Aorta (tissue), 5 donors: ENCODE results near the gene PLD2. TPM values are rescaled to one million over a fixed set of nuclear protein-coding genes. Genes with fewer than 3 reads are reported as not detected.

Experiments used
- ATAC-seq: fragments of 200-7000 bp; cut with Tn5 transposase; one replicate; pipeline ENCODE4 v1.9.1; 2022; ENCODE audit warnings: moderate library complexity; ENCODE audit not compliant: low FRiP score
- DNase-seq, 2 donors: peaks; one replicate each; pipeline ENCODE4 v3.0.0-alpha.2; 2020
- H3K27ac ChIP-seq, 2 donors: one replicate each; pipeline ENCODE4 v1.5.1; 2013; ENCODE audit warnings: low read length in 2 of 2, mild to moderate bottlenecking in 2 of 2, moderate library complexity in 2 of 2, control low read depth in 1 of 2, inconsistent platforms in 1 of 2, low read depth in 1 of 2
- H3K27me3 ChIP-seq, 2 donors: one replicate each; pipeline ENCODE4 v1.6.1; 2013; ENCODE audit warnings: control low read depth in 1 of 2, low read length in 1 of 2, mild to moderate bottlenecking in 1 of 2, moderate library complexity in 1 of 2; ENCODE audit not compliant: insufficient read depth in 2 of 2, control insufficient read depth in 1 of 2
- H3K36me3 ChIP-seq, 2 donors: one replicate each; pipeline ENCODE4 v1.6.1; 2013; ENCODE audit warnings: control low read depth in 1 of 2, low read length in 1 of 2, mild to moderate bottlenecking in 1 of 2; ENCODE audit not compliant: insufficient read depth in 2 of 2, control insufficient read depth in 1 of 2
- H3K4me1 ChIP-seq, 2 donors: one replicate each; pipeline ENCODE4 v1.6.1; 2013; ENCODE audit warnings: low read length in 2 of 2, control low read depth in 1 of 2, mild to moderate bottlenecking in 1 of 2, moderate library complexity in 1 of 2; ENCODE audit not compliant: insufficient read depth in 2 of 2, control insufficient read depth in 1 of 2
- H3K4me3 ChIP-seq, 2 donors: one replicate each; pipeline ENCODE4 v1.5.1; 2013; ENCODE audit warnings: low read length in 2 of 2, control low read depth in 1 of 2, mild to moderate bottlenecking in 1 of 2
- H3K9me3 ChIP-seq: one replicate; pipeline ENCODE4 v1.6.1; 2013; ENCODE audit warnings: mild to moderate bottlenecking, low read length; ENCODE audit not compliant: control insufficient read depth
- WGBS, 2 donors: extraction: QIAGEN DNeasy Blood & Tissue Kit; methylation state at CpG; one replicate each; pipeline ENCODE4 v1.1.7; 2013; 5-methylcytosine and 5-hydroxymethylcytosine counted together
- intact Hi-C, 2 donors: fragments of 100-400 bp; cut with DNase I; formaldehyde crosslinking; loops; one replicate each; pipeline versions ENCODE4 v1.14.2 to v1.15.0; 2022
- polyA plus RNA-seq, 2 donors: library from polyadenylated mRNA; stranded (reverse); fragments of 200-250 nt; gene quantifications; one replicate each; pipeline ENCODE4 v1.2.3, GENCODE V29; 2013
- total RNA-seq, 2 donors: library from RNA; stranded (reverse); fragmentation: NEBNext Ultra II Directional; extraction: Animal tissue kit (Norgen Biotek cat#: 25700); gene quantifications; one replicate each; pipeline ENCODE4 v1.2.1, GENCODE V29; 2021
- donor health status: healthy with polysubstance abuse.
- donor health status: Bipolar disorder and iron deficiency.
- donor health status: DM: no; HTN: no; CAD: no.
- donor health status: DM: no; HTN: no; CAD: no.
- donor health status: DM: yes; HTN: yes; CAD: no.

The PLD2 gene
- total and polyA plus RNA-seq, 4 donors, result 8.8 to 65.0 (median 29.1) TPM

DNA sequence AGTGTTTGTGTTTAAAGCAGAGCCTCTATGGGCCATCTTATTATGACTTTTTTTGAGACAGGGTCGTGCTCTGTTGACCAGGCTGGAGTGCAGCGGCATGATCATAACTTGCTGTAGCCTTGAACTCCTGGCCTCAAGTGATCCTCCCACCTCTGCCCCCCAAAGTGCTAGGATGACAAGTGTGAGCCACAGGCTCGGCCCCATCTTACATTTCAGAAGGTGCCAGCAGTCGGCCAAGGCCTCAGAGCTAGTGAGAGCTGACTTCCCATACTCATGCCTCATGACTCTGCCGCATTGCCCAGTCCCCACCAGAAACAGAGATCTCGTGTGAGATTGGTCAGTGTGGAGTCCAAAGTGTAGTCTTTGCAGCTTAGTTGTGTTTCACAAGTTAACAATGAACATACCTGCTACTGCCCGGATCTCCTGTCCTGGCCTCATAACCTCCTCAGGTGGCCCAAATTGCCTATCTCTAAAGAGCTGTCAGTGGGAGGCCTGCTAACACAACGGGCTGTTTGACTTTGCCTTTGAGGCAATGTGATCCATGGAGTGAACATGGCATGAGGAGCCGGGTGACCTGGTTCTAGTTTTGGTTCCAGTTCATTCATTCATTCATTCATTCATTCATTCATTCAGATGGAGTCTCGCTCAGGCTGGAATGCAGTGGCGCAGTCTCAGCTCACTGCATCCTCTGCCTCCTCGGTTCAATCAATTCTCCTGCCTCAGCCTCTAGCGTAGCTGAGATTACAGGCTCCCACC is 39.9 kb downstream of the PLD2 start:
- ATAC-seq (no peak), DNase-seq (no peak)
- WGBS, 2 donors, result 80 to 88% methylated on average over 13 of the region's 13 CpGs
- Histone ChIP-seq H3K27me3 (no peaks in the 10 kb centered on the region), H3K9me3 (no peaks in the 10 kb centered on the region), H3K4me3 (no peak overlapping the region), H3K36me3 (no peaks in the 10 kb centered on the region), H3K4me1 (no peaks in the 10 kb centered on the region), H3K27ac (no peak overlapping the region)
- intact Hi-C loops, result no loop called here

DNA sequence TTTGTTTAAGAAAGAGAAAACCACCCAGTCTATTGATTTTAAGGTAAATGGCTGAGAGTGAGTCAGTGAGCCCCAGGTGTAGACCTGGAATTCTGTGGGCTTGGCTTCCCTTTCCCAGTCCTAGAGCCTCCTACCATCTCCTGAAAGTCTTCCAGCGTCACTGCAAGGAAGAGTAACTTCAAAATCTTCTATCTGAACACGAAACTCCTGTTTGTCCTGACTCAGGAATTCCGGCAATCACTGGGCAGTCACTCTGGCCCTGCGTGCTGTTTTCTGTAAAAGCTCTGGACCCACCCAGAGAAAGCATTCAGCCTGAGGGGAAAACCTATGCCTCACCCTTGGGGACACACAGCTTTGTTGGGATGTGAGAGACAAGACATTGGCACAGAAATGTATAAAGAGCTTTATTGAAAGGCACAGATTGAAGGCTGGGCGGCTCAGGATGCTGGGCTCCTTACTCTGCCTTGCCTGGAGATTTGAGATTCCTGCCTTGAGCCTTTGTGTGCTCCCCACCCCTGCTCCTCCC is 42.1 kb downstream of the PLD2 start:
- intact Hi-C loops, result no loop called here
- Histone ChIP-seq H3K27ac (no peak overlapping the region), H3K27me3 (no peaks in the 10 kb centered on the region), H3K36me3 (no peaks in the 10 kb centered on the region), H3K9me3 (no peaks in the 10 kb centered on the region), H3K4me3 (no peak overlapping the region), H3K4me1 (no peaks in the 10 kb centered on the region)
- ATAC-seq (no peak), DNase-seq (no peak)
- WGBS, 2 donors, result 88 to 93% methylated on average over 5 of the region's 5 CpGs

DNA sequence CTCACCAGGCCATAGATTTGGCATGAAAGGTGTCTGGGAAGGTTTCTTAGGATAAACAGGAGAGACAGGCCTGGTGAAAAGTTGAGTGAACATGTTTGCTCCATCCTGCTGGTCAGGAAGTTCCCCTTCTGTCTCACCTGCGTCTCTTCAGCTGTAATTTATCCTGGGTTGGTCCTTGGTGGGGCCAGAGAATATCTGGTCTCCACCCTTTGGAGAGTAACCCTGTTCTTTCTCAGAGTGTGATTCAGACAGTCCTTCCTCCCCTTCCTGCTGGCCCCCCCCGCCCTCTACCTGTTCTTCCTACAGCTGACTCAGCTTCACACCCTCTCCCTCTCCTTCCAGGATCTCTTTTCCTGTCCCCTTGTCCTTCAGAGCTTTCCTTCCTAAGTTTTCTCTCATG is 43.3 kb downstream of the PLD2 start:
- no peak overlapping the region for H3K4me3 ChIP-seq
- DNase-seq (no peak), ATAC-seq (no peak)
- no peaks in the 10 kb centered on the region for H3K9me3 ChIP-seq
- no peak overlapping the region for H3K27ac ChIP-seq
- H3K4me1 ChIP-seq, result no peaks in the 10 kb centered on the region
- no peaks in the 10 kb centered on the region for H3K36me3 ChIP-seq
- WGBS, 2 donors, result 89 to 92% methylated on average over 2 of the region's 2 CpGs
- intact Hi-C loops, result no loop called here
- H3K27me3 ChIP-seq, result no peaks in the 10 kb centered on the region

DNA sequence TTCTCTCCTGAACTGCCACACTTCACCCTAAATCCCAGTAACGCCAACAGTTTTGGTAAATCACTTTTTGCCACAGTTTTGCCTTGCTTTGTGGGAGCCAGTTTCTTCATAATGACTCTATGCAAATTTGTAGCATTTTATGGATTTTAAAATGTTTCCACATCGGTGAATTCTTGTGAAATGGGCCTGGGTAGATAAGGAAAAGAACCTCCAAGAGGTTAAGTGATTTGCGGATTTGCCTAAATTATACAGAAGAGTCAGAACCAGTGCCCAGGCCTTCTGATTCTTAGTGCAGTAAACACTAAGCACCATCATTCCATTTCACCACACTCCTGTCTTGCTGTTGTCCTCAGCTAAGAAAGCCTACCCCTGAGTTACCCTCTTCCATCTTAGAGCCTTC is 44.1 kb downstream of the PLD2 start:
- no peak overlapping the region for H3K27ac ChIP-seq
- no peaks in the 10 kb centered on the region for H3K9me3 ChIP-seq
- no peaks in the 10 kb centered on the region for H3K27me3 ChIP-seq
- no peak overlapping the region for H3K4me3 ChIP-seq
- H3K4me1 ChIP-seq, result no peaks in the 10 kb centered on the region
- ATAC-seq (no peak), DNase-seq (no peak)
- WGBS, 2 donors, result 90 to 94% methylated on average over 3 of the region's 3 CpGs
- H3K36me3 ChIP-seq, result no peaks in the 10 kb centered on the region
- intact Hi-C loops, result no loop called here

DNA sequence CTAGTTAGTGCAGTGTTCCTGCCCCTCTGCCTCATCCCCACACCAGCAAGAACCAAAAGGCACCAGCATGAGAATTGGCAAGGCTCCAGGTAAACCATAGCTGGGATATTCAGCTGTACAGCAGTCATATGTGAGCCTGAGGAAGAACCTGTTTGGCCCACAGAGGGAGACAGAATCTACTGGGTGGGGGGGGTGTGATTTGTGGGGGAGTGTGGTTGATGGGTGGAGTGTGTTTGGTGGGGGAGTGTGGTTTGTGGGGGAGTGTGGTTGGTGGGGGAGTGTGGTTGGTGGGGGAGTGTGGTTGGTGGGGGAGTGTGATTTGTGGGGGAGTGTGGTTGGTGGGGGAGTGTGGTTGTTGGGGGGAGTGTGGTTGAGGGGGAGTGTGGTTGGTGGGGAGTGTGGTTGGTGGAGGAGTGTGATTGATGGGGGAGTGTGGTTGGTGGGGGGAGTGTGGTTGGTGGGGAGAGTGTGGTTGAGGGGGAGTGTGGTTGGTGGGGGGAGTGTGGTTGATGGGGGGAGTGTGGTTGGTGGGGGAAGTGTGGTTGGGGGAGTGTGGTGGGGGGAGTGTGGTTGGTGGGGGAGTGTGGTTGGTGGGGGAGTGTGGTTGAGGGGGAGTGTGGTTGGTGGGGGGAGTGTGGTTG is 45.7 kb downstream of the PLD2 start:
- no peaks in the 10 kb centered on the region for H3K27me3 ChIP-seq
- DNase-seq (no peak), ATAC-seq (no peak)
- no peaks in the 10 kb centered on the region for H3K4me1 ChIP-seq
- H3K9me3 ChIP-seq, result no peaks in the 10 kb centered on the region
- H3K27ac ChIP-seq, result no peak overlapping the region
- H3K4me3 ChIP-seq, result no peak overlapping the region
- intact Hi-C loops, result no loop called here
- no peaks in the 10 kb centered on the region for H3K36me3 ChIP-seq

DNA sequence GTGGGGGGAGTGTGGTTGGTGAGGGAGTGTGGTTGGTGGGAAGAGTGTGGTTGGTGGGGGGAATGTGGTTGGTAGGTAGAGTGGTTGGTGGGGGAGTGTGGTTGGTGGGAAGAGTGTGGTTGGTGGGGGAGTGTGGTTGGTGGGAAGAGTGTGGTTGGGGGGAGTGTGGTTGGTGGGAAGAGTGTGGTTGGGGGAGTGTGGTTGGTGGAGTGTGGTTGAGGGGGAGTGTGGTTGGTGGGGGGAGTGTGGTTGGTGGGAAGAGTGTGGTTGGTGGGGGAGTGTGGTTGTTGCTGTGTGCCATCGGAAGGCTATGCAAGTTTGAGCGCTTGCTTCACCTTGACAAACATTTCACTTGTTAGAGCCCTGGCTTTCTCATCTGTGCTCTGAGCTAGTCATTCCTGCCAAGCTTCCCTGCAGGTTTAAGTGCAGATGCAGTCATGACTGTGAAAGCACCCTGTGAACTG is 46.3 kb downstream of the PLD2 start:
- intact Hi-C loops, result no loop called here
- no peaks in the 10 kb centered on the region for H3K36me3 ChIP-seq
- H3K27me3 ChIP-seq, result no peaks in the 10 kb centered on the region
- H3K27ac ChIP-seq, result no peak overlapping the region
- no peak overlapping the region for H3K4me3 ChIP-seq
- H3K4me1 ChIP-seq, result no peaks in the 10 kb centered on the region
- ATAC-seq, result no peak
- H3K9me3 ChIP-seq, result no peaks in the 10 kb centered on the region
- no peak for DNase-seq
- WGBS, 2 donors, result 89 to 94% methylated on average over 2 of the region's 2 CpGs

DNA sequence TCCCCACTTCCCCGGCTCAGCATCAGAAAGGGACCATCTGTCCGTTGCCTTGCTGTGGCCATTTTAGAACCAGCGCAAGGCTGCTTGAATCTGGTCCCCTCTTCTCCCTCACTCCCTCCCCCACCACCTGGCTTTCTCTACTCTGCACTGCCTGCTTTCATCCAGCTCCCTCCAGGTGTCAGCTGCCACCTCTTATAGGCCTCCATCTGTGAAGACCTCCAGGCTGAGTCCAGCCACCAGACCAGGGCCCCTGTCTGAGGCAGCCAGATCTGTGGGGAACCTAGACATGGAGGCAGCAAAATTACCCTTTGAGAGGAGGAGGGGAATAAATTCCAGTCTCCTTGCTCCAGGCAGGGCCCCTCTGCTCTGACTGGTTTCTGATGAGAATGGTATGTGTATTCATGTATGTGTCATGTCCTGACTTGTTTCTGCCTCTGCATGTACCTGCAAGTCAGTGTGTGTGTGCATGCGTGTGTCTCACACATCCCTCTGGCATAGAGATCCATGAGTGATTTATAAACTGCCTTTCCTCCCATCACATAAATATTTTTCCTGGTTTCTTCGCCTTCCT is 47.2 kb downstream of the PLD2 start:
- Histone ChIP-seq H3K4me3 (no peak overlapping the region), H3K27ac (no peak overlapping the region), H3K4me1 (no peaks in the 10 kb centered on the region), H3K36me3 (no peaks in the 10 kb centered on the region), H3K27me3 (no peaks in the 10 kb centered on the region), H3K9me3 (no peaks in the 10 kb centered on the region)
- ATAC-seq (no peak), DNase-seq (no peak)
- intact Hi-C loops, result no loop called here
- WGBS, 2 donors, result 90 to 91% methylated on average over 5 of the region's 5 CpGs

DNA sequence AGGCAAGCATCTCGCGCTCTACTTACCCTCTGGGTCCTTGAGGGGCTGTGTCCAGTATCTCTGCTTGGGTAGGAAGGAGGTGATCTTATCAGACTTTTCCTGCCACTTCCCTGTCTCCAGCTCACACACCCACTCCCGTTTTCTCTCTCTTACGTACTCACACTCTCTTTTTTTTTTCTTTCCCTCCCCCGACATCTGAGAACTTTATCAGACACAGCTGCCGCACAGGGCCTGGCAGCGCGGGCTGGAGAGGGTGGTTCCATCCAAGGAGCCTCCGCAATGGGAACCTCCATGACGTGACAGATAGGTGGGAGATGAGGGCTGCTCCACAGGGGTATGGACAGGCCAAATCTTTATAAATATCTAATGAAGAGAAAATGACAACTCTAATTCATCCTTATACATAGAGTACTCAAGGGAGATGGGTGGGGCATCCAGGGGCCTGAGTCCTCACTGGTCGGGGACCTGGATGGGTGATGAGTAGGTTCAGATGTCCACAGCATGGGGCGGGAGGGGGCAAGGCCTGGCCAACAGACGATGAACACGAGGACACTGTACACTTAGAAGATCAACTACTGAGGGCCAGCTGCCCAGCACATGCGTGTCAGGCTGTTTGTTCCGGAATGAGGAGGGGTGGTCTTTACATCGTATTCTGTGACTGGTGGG is 49.5 kb downstream of the PLD2 start:
- H3K9me3 ChIP-seq, result no peaks in the 10 kb centered on the region
- no peaks in the 10 kb centered on the region for H3K27me3 ChIP-seq
- DNase-seq, result no peak
- intact Hi-C loops, result no loop called here
- no peaks in the 10 kb centered on the region for H3K36me3 ChIP-seq
- H3K27ac ChIP-seq, result no peak overlapping the region
- WGBS, 2 donors, result 87 to 92% methylated on average over 17 of the region's 17 CpGs
- H3K4me3 ChIP-seq, result no peak overlapping the region
- H3K4me1 ChIP-seq, result no peaks in the 10 kb centered on the region
- no peak for ATAC-seq
